Natural killer cell (primary cell): ENCODE results near the gene CHCHD1. TPM values are rescaled to one million over a fixed set of nuclear protein-coding genes. Genes with fewer than 3 reads are reported as not detected.

Experiments used
- ATAC-seq, 3 donors: fragments of 150-1000 bp in 2 of 3; fragments of 200-7000 bp in 1 of 3; cut with Tn5 transposase; 1 replicate in 1 of 3; 2 replicates in 2 of 3; pipeline ENCODE4 v1.10.0; 2021; ENCODE audit warnings: mild to moderate bottlenecking in 2 of 3, moderate library complexity in 2 of 3
- DNase-seq, 2 donors: peaks; one replicate each; pipeline versions ENCODE4 v3.0.0 to v3.0.0-alpha.2; 2013 to 2021; ENCODE audit warnings: mixed read lengths in 1 of 2
- H3K27ac ChIP-seq: one replicate; pipeline ENCODE4 v1.5.1; 2013; ENCODE audit warnings: mild to moderate bottlenecking, low read length
- H3K27me3 ChIP-seq: one replicate; pipeline ENCODE4 v1.6.1; 2013; ENCODE audit warnings: low read length; ENCODE audit not compliant: control insufficient read depth, insufficient read depth
- H3K36me3 ChIP-seq: one replicate; pipeline ENCODE4 v1.6.1; 2013; ENCODE audit warnings: low read length; ENCODE audit not compliant: control insufficient read depth, insufficient read depth
- H3K4me1 ChIP-seq: one replicate; pipeline ENCODE4 v1.6.1; 2013; ENCODE audit warnings: low read length; ENCODE audit not compliant: control insufficient read depth, insufficient read depth
- H3K4me3 ChIP-seq: one replicate; pipeline ENCODE4 v1.5.1; 2013; ENCODE audit warnings: low read length
- H3K9me3 ChIP-seq: one replicate; pipeline ENCODE4 v1.6.1; 2013; ENCODE audit warnings: low read length; ENCODE audit not compliant: control insufficient read depth, insufficient read depth
- H3K27ac Mint-ChIP-seq, 2 donors: one replicate each; pipeline ENCODE4 v1.8.0; 2022; ENCODE audit warnings: mild to moderate bottlenecking in 2 of 2, mixed read lengths in 2 of 2, moderate library complexity in 1 of 2
- H3K27me3 Mint-ChIP-seq, 2 donors: one replicate each; pipeline ENCODE4 v1.8.0; 2022; ENCODE audit warnings: low read depth in 2 of 2, mixed read lengths in 2 of 2
- H3K36me3 Mint-ChIP-seq: one replicate; pipeline ENCODE4 v1.8.0; 2022; ENCODE audit warnings: mixed read lengths
- H3K4me1 Mint-ChIP-seq, 2 donors: one replicate each; pipeline ENCODE4 v1.8.0; 2022; ENCODE audit warnings: mixed read lengths in 2 of 2
- H3K4me3 Mint-ChIP-seq: one replicate; pipeline ENCODE4 v1.8.0; 2022; ENCODE audit warnings: mild to moderate bottlenecking, moderate library complexity, mixed read lengths
- H3K9me3 Mint-ChIP-seq, 2 donors: one replicate each; pipeline ENCODE4 v1.8.0; 2022; ENCODE audit warnings: mixed read lengths in 2 of 2
- CTCF ChIP-seq: fragments of 200-600 bp; IDR thresholded peaks from one replicate; pipeline ENCODE4 v1.8.0; 2022; ENCODE audit warnings: antibody characterized with exemption
- WGBS: methylation state at CpG from one replicate; pipeline ENCODE4 v1.1.7; 2013; ENCODE audit warnings: missing lambda C conversion rate; ENCODE audit not compliant: insufficient coverage; 5-methylcytosine and 5-hydroxymethylcytosine counted together
- intact Hi-C: fragments of 100-400 bp; cut with micrococcal nuclease; formaldehyde crosslinking; loops from one replicate; pipeline ENCODE4 v1.14.2; 2022
- total RNA-seq, 4 donors: library from RNA; stranded (reverse); fragments of 120-200 nt in 1 of 4; gene quantifications; one replicate each; pipeline versions ENCODE4 v1.2.3 to v1.2.4, GENCODE V29; 2013 to 2022

CHCHD1 gene
- total RNA-seq, 3 donors from 2014 or later (not counting 1 experiment from before 2014, with no cell fraction given), result 5.2 to 7.0 (median 5.9) TPM

- WGBS, result 90% methylated on average over 4 of the region's 5 CpGs
- Histone ChIP-seq H3K9me3 (no peaks in the 10 kb centered on the region), H3K27ac (no peak overlapping the region), H3K36me3 (peaks cover 45% of the 10 kb centered on the region), H3K27me3 (no peaks in the 10 kb centered on the region), H3K4me1 (peaks cover 31% of the 10 kb centered on the region), H3K4me3 (no peak overlapping the region)
- no peaks in the 10 kb centered on the region for H3K27me3 Mint-ChIP-seq
- H3K4me1 Mint-ChIP-seq, result peaks cover 31 to 35% of the 10 kb centered on the region in 2 donors
- intact Hi-C loops, result no loop called here
- no peaks in the 10 kb centered on the region for H3K36me3 Mint-ChIP-seq
- TF ChIP-seq CTCF, result no peak
- peak overlapping the region; percentile 68 for H3K4me3 Mint-ChIP-seq
- peak overlapping the region; percentile 14 to 82 for H3K27ac Mint-ChIP-seq
- DNase-seq, result no peak
- ATAC-seq, result no peak
- no peaks in the 10 kb centered on the region for H3K9me3 Mint-ChIP-seq
These were observed 27.4 kb downstream of the CHCHD1 start for GRCh38 chr10:73809061-73809818.

GRCh38 chr10:73810358-73810734, 28.5 kb downstream of the CHCHD1 start:
- no peaks in the 10 kb centered on the region for H3K27me3 ChIP-seq
- DNase-seq (no peak), ATAC-seq (no peak)
- H3K4me3 ChIP-seq, result peak overlapping the region; percentile 57
- peak overlapping the region; percentile 89 for H3K4me3 Mint-ChIP-seq
- H3K36me3 Mint-ChIP-seq, result no peaks in the 10 kb centered on the region
- no peaks in the 10 kb centered on the region for H3K27me3 Mint-ChIP-seq
- peaks cover 31 to 35% of the 10 kb centered on the region in 2 donors for H3K4me1 Mint-ChIP-seq
- H3K27ac Mint-ChIP-seq, result peak overlapping the region; percentile 81 to 82
- intact Hi-C loops, result loop anchor here (5.0 kb wide), 1 partner anchor 38 kb away; a partner anchor contains a TSS
- TF ChIP-seq CTCF, result no peak
- H3K4me1 ChIP-seq, result peaks cover 31% of the 10 kb centered on the region
- peaks cover 43% of the 10 kb centered on the region for H3K36me3 ChIP-seq
- peak overlapping the region; percentile 53 for H3K27ac ChIP-seq
- no peaks in the 10 kb centered on the region for H3K9me3 Mint-ChIP-seq
- WGBS, result 92% methylated on average over 6 of the region's 7 CpGs
- H3K9me3 ChIP-seq, result no peaks in the 10 kb centered on the region

GRCh38 chr10:73810735-73811465, 29.1 kb downstream of the CHCHD1 start:
- H3K4me1 ChIP-seq, result peaks cover 31% of the 10 kb centered on the region
- peaks cover 31 to 34% of the 10 kb centered on the region in 2 donors for H3K4me1 Mint-ChIP-seq
- no peaks in the 10 kb centered on the region for H3K9me3 ChIP-seq
- no peaks in the 10 kb centered on the region for H3K27me3 Mint-ChIP-seq
- peak overlapping the region; percentile 81 to 82 for H3K27ac Mint-ChIP-seq
- H3K36me3 ChIP-seq, result peaks cover 43% of the 10 kb centered on the region
- peak overlapping the region; percentile 57 for H3K4me3 ChIP-seq
- intact Hi-C loops, result loop anchor here (1.0 to 5.0 kb wide), 2 partner anchors 26 to 39 kb away; partner anchors contain the start of gene ZSWIM8
- under 1% methylated on average over 63 of the region's 63 CpGs for WGBS
- peak overlapping the region; percentile 89 for H3K4me3 Mint-ChIP-seq
- ATAC-seq, result peak; percentile 14 to 24 (median 22)
- peak overlapping the region; percentile 72 for H3K27ac ChIP-seq
- H3K27me3 ChIP-seq, result no peaks in the 10 kb centered on the region
- H3K36me3 Mint-ChIP-seq, result no peaks in the 10 kb centered on the region
- no peak for TF ChIP-seq CTCF
- no peaks in the 10 kb centered on the region for H3K9me3 Mint-ChIP-seq
- DNase-seq, result peak in 1 of 2 donors; percentile 76
